HepG2 (cell line): ENCODE measurements around the gene DOK1. TPM values are rescaled to one million over a fixed set of nuclear protein-coding genes. Genes with fewer than 3 reads are reported as not detected.
A peak's percentile ranks its signal among the peaks of the same experiment; 100 is the strongest.

Experiments used
- DMAP1 ChIP-seq: IDR thresholded peaks from 2 replicates; pipeline ENCODE4 v1.6.1; 2016
- EZH2 ChIP-seq: conservative IDR thresholded peaks from 2 replicates; pipeline ENCODE4 v1.6.1; 2012; ENCODE audit warnings: mild to moderate bottlenecking, low read depth, low read length, moderate library complexity
- FOXK2 ChIP-seq: fragments of 450-650 bp; IDR thresholded peaks from 2 replicates; pipeline ENCODE4 v1.6.1; 2016
- FOXM1 ChIP-seq: sonication (generic); formaldehyde crosslinking; IDR thresholded peaks from 2 replicates; pipeline ENCODE4 v1.5.0; 2020; ENCODE audit warnings: missing genetic modification reagents
- HMG20A ChIP-seq: IDR thresholded peaks from 2 replicates; pipeline ENCODE4 v1.6.1; 2016; ENCODE audit warnings: borderline replicate concordance
- JARID2 ChIP-seq: sonication (generic); formaldehyde crosslinking; IDR thresholded peaks from 2 replicates; pipeline ENCODE4 v1.8.1; 2023; ENCODE audit warnings: missing genetic modification reagents, inconsistent platforms; ENCODE audit not compliant: insufficient replicate concordance
- MATR3 ChIP-seq: sonication (generic); formaldehyde crosslinking; IDR thresholded peaks from 2 replicates; pipeline ENCODE4 v1.4.0; 2020; ENCODE audit warnings: missing genetic modification reagents
- NR2C2 ChIP-seq: sonication (generic); formaldehyde crosslinking; IDR thresholded peaks from 2 replicates; pipeline ENCODE4 v1.4.0; 2020; ENCODE audit warnings: missing genetic modification reagents, mild to moderate bottlenecking, moderate library complexity, borderline replicate concordance
- PAWR ChIP-seq: sonication (generic); formaldehyde crosslinking; IDR thresholded peaks from 2 replicates; pipeline ENCODE4 v1.4.0; 2020; ENCODE audit warnings: missing genetic modification reagents, mild to moderate bottlenecking, borderline replicate concordance
- PHB2 ChIP-seq: fragments of 450-650 bp; IDR thresholded peaks from 2 replicates; pipeline ENCODE4 v1.6.1; 2018; ENCODE audit not compliant: partially characterized antibody
- PHF20 ChIP-seq: sonication (generic); formaldehyde crosslinking; IDR thresholded peaks from 2 replicates; pipeline ENCODE4 v1.5.0; 2020; ENCODE audit warnings: mild to moderate bottlenecking, missing genetic modification reagents
- POLR2AphosphoS2 ChIP-seq: IDR thresholded peaks from 2 replicates; pipeline ENCODE4 v1.6.1; 2011; ENCODE audit warnings: low read depth, low read length, improper control_type of control experiment
- RELA ChIP-seq: sonication (generic); formaldehyde crosslinking; IDR thresholded peaks from 2 replicates; pipeline ENCODE4 v1.4.0; 2020; ENCODE audit warnings: missing genetic modification reagents
- RFX3 ChIP-seq: IDR thresholded peaks from 2 replicates; pipeline ENCODE4 v1.6.1; 2016; ENCODE audit warnings: missing biosample characterization, missing genetic modification reagents
- RNF2 ChIP-seq: fragments of 450-650 bp; conservative IDR thresholded peaks from 2 replicates; pipeline ENCODE4 v1.6.1; 2016; ENCODE audit warnings: low read depth
- TEAD2 ChIP-seq: sonication (generic); formaldehyde crosslinking; IDR thresholded peaks from 2 replicates; pipeline ENCODE4 v1.9.0; 2021; ENCODE audit warnings: missing genetic modification reagents
- TMF1 ChIP-seq: sonication (generic); formaldehyde crosslinking; IDR thresholded peaks from 2 replicates; pipeline ENCODE4 v1.8.1; 2022; ENCODE audit warnings: low read depth, missing genetic modification reagents
- TOE1 ChIP-seq: sonication (generic); formaldehyde crosslinking; IDR thresholded peaks from 2 replicates; pipeline ENCODE4 v1.4.0; 2020; ENCODE audit warnings: mild to moderate bottlenecking, missing genetic modification reagents
- YY1 ChIP-seq: IDR thresholded peaks from 2 replicates; pipeline ENCODE4 v1.6.1; 2011; ENCODE audit warnings: low read length, low read depth, moderate library complexity, mild to moderate bottlenecking; ENCODE audit not compliant: insufficient read depth, insufficient replicate concordance
- ZKSCAN1 ChIP-seq: fragments of 150-350 bp; IDR thresholded peaks from 2 replicates; pipeline ENCODE4 v1.6.1; 2014; ENCODE audit warnings: low read length
- ZMAT5 ChIP-seq: sonication (generic); formaldehyde crosslinking; IDR thresholded peaks from 2 replicates; pipeline ENCODE4 v1.5.0; 2020; ENCODE audit warnings: mild to moderate bottlenecking, low read depth, missing genetic modification reagents, borderline replicate concordance
- ZMYM3 ChIP-seq: sonication (generic); formaldehyde crosslinking; IDR thresholded peaks from 2 replicates; pipeline ENCODE4 v1.5.1; 2020; ENCODE audit warnings: mild to moderate bottlenecking, missing genetic modification reagents
- ZNF17 ChIP-seq: sonication (generic); formaldehyde crosslinking; IDR thresholded peaks from 2 replicates; pipeline ENCODE4 v1.5.0; 2020; ENCODE audit warnings: mild to moderate bottlenecking, missing genetic modification reagents
- ZNF205 ChIP-seq: IDR thresholded peaks from 2 replicates; pipeline ENCODE4 v1.6.1; 2018; ENCODE audit warnings: missing biosample characterization, missing genetic modification reagents
- ZNF570 ChIP-seq: sonication (generic); formaldehyde crosslinking; IDR thresholded peaks from 2 replicates; pipeline ENCODE4 v1.4.0; 2020; ENCODE audit warnings: mild to moderate bottlenecking, missing genetic modification reagents, borderline replicate concordance
- ZNF615 ChIP-seq: sonication (generic); formaldehyde crosslinking; IDR thresholded peaks from 2 replicates; pipeline ENCODE4 v1.5.0; 2020; ENCODE audit warnings: mild to moderate bottlenecking, missing genetic modification reagents, borderline replicate concordance
- ZNF672 ChIP-seq: sonication (generic); formaldehyde crosslinking; IDR thresholded peaks from 2 replicates; pipeline ENCODE4 v1.8.1; 2022; ENCODE audit warnings: missing genetic modification reagents
- ZSCAN31 ChIP-seq: sonication (generic); formaldehyde crosslinking; IDR thresholded peaks from 2 replicates; pipeline ENCODE4 v1.5.0; 2020; ENCODE audit warnings: low read depth, mild to moderate bottlenecking, missing genetic modification reagents
- polyA plus RNA-seq, 8 experiments: library from polyadenylated mRNA; depleted of rRNA in 3 of 8; stranded (reverse) in 7 of 8; unstranded in 1 of 8; fragments of >200 nt; fragmentation: Illumina TruSeq in 4 of 8; extraction: Trizol in 4 of 8; gene quantifications; 2 replicates each; pipeline versions ENCODE4 v1.2.1 to v1.2.3, GENCODE V29; 2011 to 2016; ENCODE audit warnings: low read depth in 4 of 8, missing spikeins in 1 of 8, mixed read lengths in 1 of 8; ENCODE audit not compliant: insufficient read depth in 1 of 8
- total RNA-seq, 5 experiments: library from RNA; depleted of rRNA; stranded (reverse); fragments of >200 nt; fragmentation: Illumina TruSeq; extraction: Trizol; gene quantifications; 2 replicates each; pipeline ENCODE4 v1.2.3, GENCODE V29; 2016; ENCODE audit warnings: low read depth in 1 of 5
- TF ChIP-seq, protein P1 (sequence below): sonication (generic); formaldehyde crosslinking; IDR thresholded peaks from 2 replicates; pipeline ENCODE4 v1.8.1; 2023; ENCODE audit warnings: mild to moderate bottlenecking, moderate library complexity, missing genetic modification reagents
- TF ChIP-seq, protein P2 (sequence below): sonication (generic); formaldehyde crosslinking; IDR thresholded peaks from 2 replicates; pipeline ENCODE4 v1.4.0; 2020; ENCODE audit warnings: mild to moderate bottlenecking, missing genetic modification reagents

DOK1 gene
- total and polyA plus RNA-seq, 2 of the 13 experiments (the other 11 are each of a cell fraction or from before 2014, with no cell fraction given): 0.53 to 0.74 TPM

DNA sequence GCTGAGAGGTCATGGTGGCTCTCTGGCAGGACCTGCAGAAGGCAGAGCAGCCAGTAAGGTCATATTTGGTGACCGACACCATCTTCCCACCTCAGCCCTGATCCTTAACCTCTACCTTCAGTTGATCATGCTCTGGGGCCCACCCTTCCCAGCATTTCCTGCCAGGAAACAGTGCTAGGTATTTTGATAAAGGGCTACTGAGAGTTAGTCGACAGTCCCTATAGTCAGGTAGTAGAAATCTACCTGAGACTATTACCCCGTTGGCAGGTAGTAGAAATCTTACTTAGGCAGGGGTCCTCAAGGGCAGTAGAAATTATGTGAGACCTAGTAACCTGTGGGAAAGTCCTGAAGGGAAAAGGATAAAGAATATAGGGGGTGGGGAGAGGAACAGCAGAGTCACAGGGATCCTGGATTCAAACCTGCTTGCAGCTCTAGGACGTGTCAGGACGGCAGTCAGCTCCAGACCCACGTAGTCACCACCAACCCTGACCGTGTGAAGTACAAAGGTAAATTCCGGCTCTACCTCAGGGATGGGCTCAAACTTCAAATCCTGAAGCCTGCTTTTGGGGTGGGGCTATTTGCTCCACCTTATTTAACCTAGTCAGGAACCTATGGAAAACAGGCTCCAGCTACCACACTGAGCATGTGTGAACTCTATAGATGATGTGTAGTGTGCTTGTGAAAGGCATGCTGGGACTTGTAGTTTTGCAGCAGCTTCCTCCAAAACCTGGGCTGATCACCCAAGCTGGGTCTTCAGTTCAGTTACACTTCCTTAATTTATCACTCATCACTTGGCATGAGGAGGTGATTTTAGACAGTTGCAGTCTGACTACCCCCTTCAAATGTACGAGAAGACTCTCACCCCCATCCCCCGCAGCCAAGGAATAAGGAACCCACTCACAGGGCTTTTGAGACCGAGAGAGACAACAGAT lies 28.5 kb upstream of the DOK1 start, which contains the start of gene DQX1 (continued):
- TF ChIP-seq TEAD2 (no peak), ZSCAN31 (CRISPR knock-in tag) (peak; percentile 88; the same call in 1 of the 2 replicates), FOXM1 (CRISPR knock-in tag) (no peak), ZKSCAN1 (no peak), PAWR (CRISPR knock-in tag) (no peak), JARID2 (CRISPR knock-in tag) (no peak), HMG20A (no peak), POLR2AphosphoS2 (peak; percentile 88), FOXK2 (peak; percentile 69; the same call in 1 of the 2 replicates), NR2C2 (CRISPR knock-in tag) (peak; percentile 95), ZMYM3 (no peak), ZNF672 (CRISPR knock-in tag) (no peak), RELA (CRISPR knock-in tag) (no peak), PHB2 (no peak), YY1 (peak; percentile 56), DMAP1 (CRISPR knock-in tag) (peak; percentile 82), EZH2 (no peak), RNF2 (no peak; the same call in 1 of the 2 replicates), TOE1 (CRISPR knock-in tag) (peak; percentile 90), ZNF615 (CRISPR knock-in tag) (no peak), PHF20 (CRISPR knock-in tag) (0 out of 2 replicates have a peak, but pooled peaks have one; percentile 22), TMF1 (CRISPR knock-in tag) (no peak), ZNF17 (CRISPR knock-in tag) (no peak), RFX3 (CRISPR knock-in tag) (no peak), ZNF205 (CRISPR knock-in tag) (0 out of 2 replicates have a peak, but pooled peaks have one; percentile 40), MATR3 (no peak), ZMAT5 (CRISPR knock-in tag) (no peak), ZNF570 (CRISPR knock-in tag) (no peak)
- TF ChIP-seq, protein P1, sequence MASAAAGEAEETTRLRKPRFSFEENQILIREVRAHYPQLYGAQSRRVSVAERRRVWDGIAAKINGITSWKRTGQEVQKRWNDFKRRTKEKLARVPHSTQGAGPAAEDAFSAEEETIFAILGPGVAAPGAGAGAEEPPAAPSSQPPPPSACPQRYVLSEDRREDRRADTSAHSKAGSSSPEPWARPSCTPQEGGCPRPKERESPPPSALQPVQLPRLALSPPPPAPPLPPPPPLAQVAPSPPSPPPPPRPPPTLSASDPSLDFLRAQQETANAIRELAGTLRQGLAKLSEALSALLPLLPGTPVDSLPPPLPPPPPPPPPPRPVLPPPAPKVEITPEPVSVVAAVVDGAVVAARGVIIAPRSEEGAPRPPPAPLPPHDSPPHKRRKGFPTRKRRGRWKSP (CRISPR knock-in tag): 0 out of 2 replicates have a peak, but pooled peaks have one; percentile 11
- TF ChIP-seq, protein P2, sequence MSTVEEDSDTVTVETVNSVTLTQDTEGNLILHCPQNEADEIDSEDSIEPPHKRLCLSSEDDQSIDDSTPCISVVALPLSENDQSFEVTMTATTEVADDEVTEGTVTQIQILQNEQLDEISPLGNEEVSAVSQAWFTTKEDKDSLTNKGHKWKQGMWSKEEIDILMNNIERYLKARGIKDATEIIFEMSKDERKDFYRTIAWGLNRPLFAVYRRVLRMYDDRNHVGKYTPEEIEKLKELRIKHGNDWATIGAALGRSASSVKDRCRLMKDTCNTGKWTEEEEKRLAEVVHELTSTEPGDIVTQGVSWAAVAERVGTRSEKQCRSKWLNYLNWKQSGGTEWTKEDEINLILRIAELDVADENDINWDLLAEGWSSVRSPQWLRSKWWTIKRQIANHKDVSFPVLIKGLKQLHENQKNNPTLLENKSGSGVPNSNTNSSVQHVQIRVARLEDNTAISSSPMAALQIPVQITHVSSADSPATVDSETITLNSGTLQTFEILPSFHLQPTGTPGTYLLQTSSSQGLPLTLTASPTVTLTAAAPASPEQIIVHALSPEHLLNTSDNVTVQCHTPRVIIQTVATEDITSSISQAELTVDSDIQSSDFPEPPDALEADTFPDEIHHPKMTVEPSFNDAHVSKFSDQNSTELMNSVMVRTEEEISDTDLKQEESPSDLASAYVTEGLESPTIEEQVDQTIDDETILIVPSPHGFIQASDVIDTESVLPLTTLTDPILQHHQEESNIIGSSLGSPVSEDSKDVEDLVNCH (CRISPR knock-in tag): no peak
